Fibroblast of lung (primary cell): Measurements from ENCODE around the gene TNS3. TPM values are rescaled to one million over a fixed set of nuclear protein-coding genes. Genes with fewer than 3 reads are reported as not detected.

Source experiments
- DNase-seq, 2 donors: peaks; one replicate each; pipeline versions ENCODE4 v3.0.0 to v3.0.0-alpha.2; 2010; ENCODE audit warnings: low read depth in 2 of 2
- H2AFZ ChIP-seq: 2 replicates; pipeline ENCODE4 v1.5.1; 2012; ENCODE audit warnings: low read length, control low read depth, inconsistent platforms
- H3K27ac ChIP-seq: 2 replicates; pipeline ENCODE4 v1.5.1; 2011; ENCODE audit warnings: low read length, control low read depth; ENCODE audit not compliant: insufficient read depth
- H3K27me3 ChIP-seq: 2 replicates; pipeline ENCODE4 v1.5.1; 2011; ENCODE audit warnings: mild to moderate bottlenecking, low read length; ENCODE audit not compliant: control insufficient read depth, insufficient read depth
- H3K36me3 ChIP-seq: 2 replicates; pipeline ENCODE4 v1.5.1; 2011; ENCODE audit warnings: low read length; ENCODE audit not compliant: control insufficient read depth, insufficient read depth
- H3K4me1 ChIP-seq: 2 replicates; pipeline ENCODE4 v1.5.1; 2011; ENCODE audit warnings: low read length; ENCODE audit not compliant: control insufficient read depth, insufficient read depth; ENCODE audit errors: extremely low read depth
- H3K4me2 ChIP-seq: 2 replicates; pipeline ENCODE4 v1.5.1; 2011; ENCODE audit warnings: low read length, control low read depth; ENCODE audit not compliant: insufficient read depth; ENCODE audit errors: extremely low read depth
- H3K4me3 ChIP-seq, 4 experiments: fragments of 200-600 bp in 1 of 4; sonication (generic) in 1 of 4; replicated peaks in 1 of 4; 2 replicates each; pipeline ENCODE4 v1.5.1; 2011 to 2016; ENCODE audit warnings: low read length in 4 of 4, low read depth in 3 of 4, mild to moderate bottlenecking in 3 of 4, control low read depth in 2 of 4, inconsistent platforms in 1 of 4, mixed read lengths in 1 of 4; ENCODE audit not compliant: insufficient read depth in 1 of 4; ENCODE audit errors: control extremely low read depth in 1 of 4
- H3K79me2 ChIP-seq: 2 replicates; pipeline ENCODE4 v1.5.1; 2012; ENCODE audit warnings: mild to moderate bottlenecking, low read length, inconsistent platforms; ENCODE audit not compliant: control insufficient read depth, insufficient read depth
- H3K9ac ChIP-seq: 2 replicates; pipeline ENCODE4 v1.5.1; 2011; ENCODE audit warnings: mild to moderate bottlenecking, low read length, control low read depth; ENCODE audit not compliant: insufficient read depth
- H3K9me3 ChIP-seq: 2 replicates; pipeline ENCODE4 v1.5.1; 2012; ENCODE audit warnings: low read depth, low read length; ENCODE audit not compliant: control insufficient read depth, insufficient read depth
- H4K20me1 ChIP-seq: 2 replicates; pipeline ENCODE4 v1.5.1; 2011; ENCODE audit warnings: low read length; ENCODE audit not compliant: control insufficient read depth, insufficient read depth; ENCODE audit errors: extremely low read depth
- CTCF ChIP-seq, 2 donors: IDR thresholded peaks in 1 of 2; conservative IDR thresholded peaks in 1 of 2; 1 replicate in 1 of 2; 2 replicates in 1 of 2; pipeline ENCODE4 v1.5.1; 2011 to 2012; ENCODE audit warnings: low read length in 2 of 2, control low read depth in 1 of 2, inconsistent platforms in 1 of 2, low read depth in 1 of 2, mild to moderate bottlenecking in 1 of 2
- EZH2 ChIP-seq: IDR thresholded peaks from 2 replicates; pipeline ENCODE4 v1.5.1; 2012; ENCODE audit warnings: low read length, control low read depth, mild to moderate bottlenecking; ENCODE audit errors: missing control alignments
- polyA plus RNA-seq, 2 donors: library from polyadenylated mRNA; depleted of rRNA in 1 of 2; stranded (reverse) in 1 of 2; unstranded in 1 of 2; fragments of >200 nt; gene quantifications; 2 replicates each; pipeline ENCODE4 v1.2.1, GENCODE V29; 2011 to 2012; ENCODE audit warnings: missing spikeins in 1 of 2
- total RNA-seq: library from RNA; depleted of rRNA; stranded (reverse); fragments of >200 nt; gene quantifications from 2 replicates; pipeline ENCODE4 v1.2.1, GENCODE V29; 2014

The TNS3 gene
- total and polyA plus RNA-seq, 2 donors (not counting 1 experiment from before 2014, with no cell fraction given) = 74.4 to 88.8 TPM

- DNase-seq = peak; percentile 55 to 72
- Histone ChIP-seq H3K27me3 (no peaks in the 10 kb centered on the region), H4K20me1 (no peaks in the 10 kb centered on the region), H3K4me2 (peak overlapping the region; percentile 38), H2AFZ (no peak overlapping the region), H3K79me2 (peaks cover 58% of the 10 kb centered on the region), H3K4me3 (no peak overlapping the region), H3K27ac (peak overlapping the region; percentile 26), H3K36me3 (peaks cover 5% of the 10 kb centered on the region), H3K9me3 (no peaks in the 10 kb centered on the region), H3K4me1 (peaks cover 44% of the 10 kb centered on the region), H3K9ac (no peak overlapping the region)
- no peak for TF ChIP-seq CTCF (conservative IDR thresholded peaks at IDR 0.05 in 1 of 2, IDR thresholded peaks at IDR 0.05 in 1 of 2; ENCODE audit: low read depth in 1 of 2, low read length in 2 of 2)
- no peak for TF ChIP-seq EZH2
These were observed 3.2 kb downstream of the TNS3 start for GRCh38 chr7:47578579-47579270.

- Histone ChIP-seq H3K4me1 (peaks cover 51% of the 10 kb centered on the region), H3K36me3 (peaks cover 5% of the 10 kb centered on the region), H2AFZ (no peak overlapping the region), H4K20me1 (no peaks in the 10 kb centered on the region), H3K4me2 (peak overlapping the region; percentile 92), H3K4me3 (peak overlapping the region in 1 of 4 experiments; percentile 45), H3K79me2 (peaks cover 69% of the 10 kb centered on the region), H3K27me3 (no peaks in the 10 kb centered on the region), H3K9ac (no peak overlapping the region), H3K9me3 (no peaks in the 10 kb centered on the region), H3K27ac (peak overlapping the region; percentile 60)
- DNase-seq = peak; percentile 56 to 62
- TF ChIP-seq EZH2 (no peak), CTCF (conservative IDR thresholded peaks at IDR 0.05 in 1 of 2, IDR thresholded peaks at IDR 0.05 in 1 of 2; ENCODE audit: low read depth in 1 of 2, low read length in 2 of 2) (no peak)
These were observed 4.5 kb downstream of the TNS3 start for GRCh38 chr7:47577321-47577919.

GRCh38 chr7:47576866-47577306 lies 5.0 kb downstream of the TNS3 start:
- Histone ChIP-seq H4K20me1 (no peaks in the 10 kb centered on the region), H3K9me3 (no peaks in the 10 kb centered on the region), H3K4me1 (peaks cover 53% of the 10 kb centered on the region), H2AFZ (no peak overlapping the region), H3K4me3 (peak overlapping the region in 2 of 4 experiments; percentile 31 to 45), H3K79me2 (peaks cover 72% of the 10 kb centered on the region), H3K27me3 (no peaks in the 10 kb centered on the region), H3K4me2 (peak overlapping the region; percentile 92), H3K9ac (no peak overlapping the region), H3K27ac (peak overlapping the region; percentile 60), H3K36me3 (peaks cover 5% of the 10 kb centered on the region)
- no peak for TF ChIP-seq EZH2
- TF ChIP-seq CTCF (conservative IDR thresholded peaks at IDR 0.05 in 1 of 2, IDR thresholded peaks at IDR 0.05 in 1 of 2; ENCODE audit: low read depth in 1 of 2, low read length in 2 of 2) = no peak
- no peak for DNase-seq
